ENCODE data around the gene MINDY4B. TPM values are rescaled to one million over a fixed set of nuclear protein-coding genes. Genes with fewer than 3 reads are reported as not detected.

Gene MINDY4B
- total and polyA plus RNA-seq, 2 of the 4 experiments (the other 2 are of a cell fraction) = not detected

DNA sequence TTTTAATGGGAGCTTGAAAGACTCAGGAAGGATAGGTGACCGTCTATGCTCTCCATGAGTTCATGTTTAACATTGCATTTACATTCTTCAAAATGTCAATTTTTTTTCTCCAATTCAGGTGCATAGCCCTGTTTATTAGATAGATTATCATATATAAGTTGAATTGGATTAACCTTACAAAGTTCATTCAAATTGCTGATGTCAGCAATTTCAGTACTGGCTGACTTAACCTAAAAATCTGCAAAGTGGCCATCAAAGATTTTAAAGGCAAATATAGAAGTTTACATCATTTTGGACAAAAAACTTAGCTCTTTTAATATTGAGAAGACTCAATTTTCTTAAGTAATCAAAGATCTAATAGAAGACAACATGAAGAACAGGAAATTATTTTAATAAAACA lies 57.8 kb downstream of the MINDY4B start:
- Histone ChIP-seq H4K5ac (ENCODE audit: low read depth, low read length) (no peak overlapping the region), H2BK15ac (ENCODE audit: low read depth, low read length) (no peak overlapping the region), H3K4me3 (ENCODE audit: insufficient read depth, low read depth, low read length) (no peak overlapping the region), H3K27me3 (ENCODE audit: control insufficient read depth, insufficient read depth, low read length) (peaks cover 4% of the 10 kb centered on the region), H3K14ac (replicated peaks; ENCODE audit: low read depth, low read length) (no peak overlapping the region), H3K23ac (ENCODE audit: low read depth, low read length) (no peak overlapping the region), H3K27ac (ENCODE audit: insufficient read depth, low read length) (no peak overlapping the region), H3K4ac (ENCODE audit: low read depth, low read length) (no peak overlapping the region), H3K4me2 (ENCODE audit: low read depth, low read length) (no peak overlapping the region), H2AK9ac (replicated peaks; ENCODE audit: low read depth, low read length, poor library complexity) (no peak overlapping the region), H2BK20ac (ENCODE audit: low read depth, low read length) (no peak overlapping the region), H3K4me1 (ENCODE audit: control insufficient read depth, insufficient read depth, low read length) (no peaks in the 10 kb centered on the region), H2BK120ac (ENCODE audit: low read depth, low read length) (no peak overlapping the region), H3K18ac (ENCODE audit: low read depth, low read length) (no peak overlapping the region), H3K36me3 (ENCODE audit: control insufficient read depth, insufficient read depth, low read length) (no peaks in the 10 kb centered on the region), H4K91ac (ENCODE audit: insufficient read depth, low read depth, low read length) (no peak overlapping the region), H3K9me3 (ENCODE audit: control insufficient read depth, insufficient read depth, low read length) (peaks cover 3% of the 10 kb centered on the region; the same call in 1 of the 2 replicates), H4K8ac (ENCODE audit: low read depth in 2 of 2, low read length in 2 of 2) (no peak overlapping the region), H2AFZ (replicated peaks; ENCODE audit: low read length, poor library complexity) (no peak overlapping the region), H2AK5ac (ENCODE audit: low read depth, low read length) (no peak overlapping the region), H3K9me1 (ENCODE audit: insufficient read depth, low read length) (no peaks in the 10 kb centered on the region), H3K56ac (ENCODE audit: extremely low read depth, insufficient read depth, low read length) (no peak overlapping the region), H3K9ac (ENCODE audit: low read depth, low read length) (no peak overlapping the region), H2BK5ac (ENCODE audit: low read depth, low read length, poor library complexity, severe bottlenecking) (no peak overlapping the region), H3K79me1 (ENCODE audit: low read depth in 1 of 2, low read length in 2 of 2) (no peaks in the 10 kb centered on the region), H4K20me1 (ENCODE audit: insufficient read depth, low read length) (no peaks in the 10 kb centered on the region)
- in situ Hi-C loops (cut with MboI; ENCODE audit: low sequenced_read_pairs) = no loop called here
- CTCF ChIA-PET = no interaction called here
- TF ChIP-seq MAFK (IDR thresholded peaks at IDR 0.05; ENCODE audit: low read depth, low read length) = peak; percentile 100
- TF ChIP-seq CEBPB (IDR thresholded peaks at IDR 0.05; ENCODE audit: low read depth, low read length) = no peak
- BruUV-seq (replicated peaks) = no TSS peak
- ATAC-seq (ENCODE audit: low read depth) (no peak), DNase-seq (no peak)
- no CpG with 5 or more reads among the region's 1 CpG for WGBS, 2 experiments (ENCODE audit: extremely low coverage in 2 of 2, insufficient read length in 1 of 2)
- dilution Hi-C loops (cut with HindIII; ENCODE audit: low sequenced_read_pairs, unreplicated experiment) = no loop called here
- POLR2A ChIA-PET (ENCODE audit: unreplicated experiment) = no interaction called here
- intact Hi-C loops (cut with micrococcal nuclease) = loop anchor here (5.0 kb wide), 1 partner anchor 125 kb away; no protein-coding TSS in a partner anchor
